ENCODE measurements around the gene CAMTA1. TPM values are rescaled to one million over a fixed set of nuclear protein-coding genes. Genes with fewer than 3 reads are reported as not detected.

Gene CAMTA1
- total RNA-seq, 2 experiments from 2014 or later, result 39.3 to 48.8 TPM

DNA sequence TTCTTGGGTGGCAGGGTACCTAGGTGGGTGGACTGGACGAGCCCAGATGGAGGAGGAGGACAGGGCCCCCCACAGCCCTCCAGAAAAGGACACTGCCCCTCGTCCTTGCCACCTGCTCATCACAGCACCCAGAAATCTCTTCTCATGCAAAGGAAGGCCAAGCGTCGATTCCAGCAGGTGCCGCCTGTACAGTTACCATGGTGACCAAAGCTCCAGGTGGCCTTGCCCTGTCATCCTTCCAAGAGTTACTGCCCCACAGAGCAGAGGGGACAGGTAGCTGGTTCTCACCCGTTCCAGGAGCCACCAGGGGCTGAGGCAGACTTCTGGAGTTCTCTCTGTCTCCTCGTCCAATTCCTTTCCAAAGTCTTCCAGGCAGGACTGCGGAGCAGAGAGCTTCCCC lies 865.9 kb downstream of the CAMTA1 start:
- Mint-ChIP-seq H3K4me1 (no peaks in the 10 kb centered on the region), H3K36me3 (ENCODE audit: low read depth) (no peaks in the 10 kb centered on the region)

DNA sequence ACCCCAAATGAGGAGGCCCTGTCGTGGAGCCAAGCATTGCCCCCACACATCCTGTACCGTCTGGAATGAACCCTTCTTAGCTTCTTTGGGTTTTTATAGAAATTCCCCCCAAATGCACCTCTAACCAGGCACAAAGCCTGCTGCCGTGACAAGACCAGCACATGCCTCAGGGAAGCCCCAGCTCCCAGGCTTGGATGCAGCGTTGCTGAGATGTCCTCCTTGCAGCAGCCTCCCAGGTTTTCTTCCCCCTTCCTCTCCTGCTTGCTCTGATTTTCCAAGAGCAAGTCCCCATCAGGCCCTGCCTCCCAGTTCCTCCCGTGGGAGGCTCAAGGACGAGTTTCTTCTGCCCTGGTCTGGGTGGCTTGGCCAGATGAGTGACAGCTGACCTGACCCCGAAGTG lies 866.8 kb downstream of the CAMTA1 start:
- Mint-ChIP-seq H3K27ac (no peak overlapping the region), H3K27me3 (no peaks in the 10 kb centered on the region), H3K4me1 (no peaks in the 10 kb centered on the region), H3K4me3 (no peak overlapping the region), H3K36me3 (ENCODE audit: low read depth) (no peaks in the 10 kb centered on the region), H3K9me3 (peaks cover 5% of the 10 kb centered on the region)
- CTCF ChIA-PET, result interaction anchor here (0.7 to 1.4 kb wide), 3 partner anchors 17 to 311 kb away, joined by 3 to 5 read pairs (median 3); no protein-coding TSS in a partner anchor
- POLR2A ChIA-PET, result no interaction called here
- no peak for DNase-seq

More for the DNA sequence above, 865.9 kb downstream of the CAMTA1 start:
- H3K9me3 Mint-ChIP-seq, result peaks cover 5% of the 10 kb centered on the region
- H3K27me3 Mint-ChIP-seq, result no peaks in the 10 kb centered on the region
- POLR2A ChIA-PET, result no interaction called here
- H3K27ac Mint-ChIP-seq, result no peak overlapping the region
- H3K4me3 Mint-ChIP-seq, result no peak overlapping the region
- DNase-seq, result no peak
- CTCF ChIA-PET, result no interaction called here

DNA sequence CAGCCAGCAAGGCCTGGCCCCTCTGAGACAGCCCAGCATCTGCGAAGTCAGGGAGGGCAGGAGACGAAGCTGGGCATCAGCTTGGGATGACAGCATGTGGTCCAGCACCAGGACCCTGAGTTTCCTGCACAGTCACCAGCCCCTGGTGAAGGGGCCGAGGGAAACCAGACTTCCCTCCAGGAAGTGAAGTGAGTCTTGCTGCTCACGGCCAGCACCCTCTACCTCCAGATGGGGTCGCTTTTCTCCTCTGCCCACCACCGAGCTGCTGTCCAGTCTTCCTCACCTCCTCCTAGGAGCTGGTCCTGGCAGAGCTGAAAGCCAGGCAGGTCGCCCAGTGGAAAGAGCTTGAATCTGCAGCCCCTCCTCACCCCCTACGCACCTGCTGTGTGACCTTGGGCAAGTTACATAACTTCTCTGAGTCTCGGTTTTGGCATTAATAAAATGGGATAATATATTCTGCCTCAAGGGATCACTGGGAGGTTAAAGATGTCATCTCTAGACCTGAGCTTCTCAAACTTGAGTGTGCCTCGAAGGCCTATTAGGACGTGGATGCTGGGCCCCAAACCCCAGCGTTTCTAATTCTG lies 867.4 kb downstream of the CAMTA1 start:
- ChIA-PET CTCF (interaction anchor here (0.7 to 1.6 kb wide), 4 partner anchors 10 to 311 kb away, joined by 3 to 5 read pairs (median 3); no protein-coding TSS in a partner anchor), POLR2A (no interaction called here)
- no peak for DNase-seq
- Mint-ChIP-seq H3K9me3 (peaks cover 5% of the 10 kb centered on the region), H3K27ac (no peak overlapping the region), H3K27me3 (no peaks in the 10 kb centered on the region), H3K4me1 (no peaks in the 10 kb centered on the region), H3K4me3 (no peak overlapping the region), H3K36me3 (ENCODE audit: low read depth) (no peaks in the 10 kb centered on the region)

DNA sequence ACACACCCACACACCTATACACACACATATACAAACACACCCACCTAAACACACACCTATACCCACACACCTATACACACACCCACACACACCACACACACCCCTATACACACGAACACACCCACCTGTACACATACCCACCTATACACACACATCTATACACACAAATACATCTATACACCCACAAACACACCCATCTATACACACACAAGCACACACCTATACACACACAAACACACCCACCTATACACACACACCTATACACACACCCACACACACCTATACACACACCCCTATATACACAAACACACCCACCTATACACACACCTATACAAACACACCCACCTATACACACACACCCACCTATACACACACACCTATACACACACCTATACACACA lies 869.5 kb downstream of the CAMTA1 start:
- CTCF ChIA-PET, result no interaction called here
- Mint-ChIP-seq H3K36me3 (ENCODE audit: low read depth) (no peaks in the 10 kb centered on the region), H3K27me3 (no peaks in the 10 kb centered on the region), H3K27ac (no peak overlapping the region), H3K4me3 (no peak overlapping the region), H3K9me3 (peaks cover 5% of the 10 kb centered on the region), H3K4me1 (no peaks in the 10 kb centered on the region)
- DNase-seq, result no peak
- POLR2A ChIA-PET, result no interaction called here

DNA sequence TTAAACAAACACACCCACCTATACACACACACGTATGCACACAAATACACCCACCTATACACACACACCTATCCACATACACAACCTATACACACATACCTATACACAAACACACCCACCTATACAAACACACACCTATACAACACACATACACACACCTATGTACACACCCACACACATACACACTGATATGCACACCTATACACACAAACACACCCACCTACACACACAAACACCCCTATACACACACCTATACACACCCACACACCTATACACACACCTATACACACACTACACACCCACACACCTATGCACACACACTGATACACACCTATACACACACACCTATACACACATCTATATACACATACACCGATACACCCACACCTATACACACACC lies 870.1 kb downstream of the CAMTA1 start:
- no peaks in the 10 kb centered on the region for H3K27me3 Mint-ChIP-seq

DNA sequence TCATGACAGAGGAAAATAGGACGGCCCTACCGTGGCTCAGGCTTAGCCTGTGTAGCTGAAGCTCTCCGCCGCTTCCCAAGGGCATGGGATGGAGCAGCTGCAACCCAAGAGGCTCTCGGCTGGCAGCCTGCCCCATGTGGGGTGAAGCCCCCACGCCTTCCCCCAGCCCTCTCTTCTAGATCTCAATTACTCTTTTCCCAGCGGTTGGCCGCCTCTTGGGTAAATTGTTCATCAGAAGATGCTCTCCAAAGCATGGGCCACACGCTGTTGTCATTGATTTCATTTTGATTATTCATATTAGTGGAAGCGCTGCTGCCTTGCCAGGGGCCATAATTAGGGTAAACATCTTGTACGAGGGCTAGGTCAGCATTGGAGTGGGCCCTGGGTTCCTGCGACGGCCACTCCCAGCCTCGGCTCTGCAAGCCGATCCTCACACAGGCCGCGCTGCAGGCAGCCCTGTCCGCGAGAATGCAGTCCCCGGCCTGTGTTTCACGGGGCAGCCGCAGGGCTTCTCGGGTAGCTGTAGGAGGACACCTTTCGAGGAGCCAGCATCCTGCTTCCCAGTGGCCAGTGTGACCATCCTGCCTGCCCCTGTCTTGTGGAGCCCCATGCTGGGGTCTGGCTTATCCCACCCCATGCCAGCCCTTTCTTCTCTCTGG lies 871.4 kb downstream of the CAMTA1 start:
- ChIA-PET CTCF (no interaction called here), POLR2A (no interaction called here)
- no peak overlapping the region for H3K4me3 Mint-ChIP-seq
- H3K27me3 Mint-ChIP-seq, result no peaks in the 10 kb centered on the region
- no peaks in the 10 kb centered on the region for H3K36me3 Mint-ChIP-seq (ENCODE audit: low read depth)
- no peaks in the 10 kb centered on the region for H3K4me1 Mint-ChIP-seq
- no peak for DNase-seq
- no peak overlapping the region for H3K27ac Mint-ChIP-seq
- peaks cover 5% of the 10 kb centered on the region for H3K9me3 Mint-ChIP-seq

More for the DNA sequence above, 870.1 kb downstream of the CAMTA1 start:
- no peak for DNase-seq
- ChIA-PET POLR2A (no interaction called here), CTCF (no interaction called here)
- H3K36me3 Mint-ChIP-seq (ENCODE audit: low read depth), result no peaks in the 10 kb centered on the region
- no peak overlapping the region for H3K4me3 Mint-ChIP-seq
- peaks cover 5% of the 10 kb centered on the region for H3K9me3 Mint-ChIP-seq
- no peaks in the 10 kb centered on the region for H3K4me1 Mint-ChIP-seq
- H3K27ac Mint-ChIP-seq, result no peak overlapping the region

DNA sequence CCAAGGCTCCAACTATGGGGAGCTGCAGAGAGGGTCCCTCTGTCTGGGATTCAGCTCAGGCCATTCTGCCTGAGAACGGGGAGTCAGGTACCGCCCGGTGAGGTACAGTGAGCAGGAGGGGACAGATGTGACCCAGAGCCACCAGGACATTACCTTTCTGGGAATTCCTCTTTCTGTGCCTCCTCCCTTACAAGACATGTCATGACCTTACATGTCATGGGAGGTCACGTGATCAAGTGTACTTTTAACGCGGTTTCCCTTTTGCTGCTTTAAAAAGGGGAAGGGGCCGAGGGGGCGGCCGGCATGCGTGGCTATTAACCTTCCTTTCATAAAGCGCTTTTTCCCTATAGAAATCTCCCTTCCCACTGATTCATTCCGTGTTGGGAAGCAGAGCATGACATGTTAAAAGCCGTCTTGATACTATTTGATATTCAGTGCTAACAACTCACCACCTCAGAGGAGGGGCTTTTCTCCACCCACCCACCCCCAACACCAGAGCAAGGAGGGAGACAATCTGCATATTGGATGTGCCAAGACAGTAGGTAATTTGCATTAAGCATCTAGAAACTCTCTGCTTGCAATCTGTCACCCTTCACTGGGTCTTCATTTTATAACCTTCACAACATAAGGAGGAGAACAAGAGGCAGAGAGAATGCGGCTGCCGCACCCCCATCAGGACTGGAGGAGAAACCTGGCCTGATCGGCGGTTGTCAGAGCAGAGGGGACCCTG lies 872.2 kb downstream of the CAMTA1 start:
- no peak overlapping the region for H3K4me3 Mint-ChIP-seq
- CTCF ChIA-PET, result interaction anchor here (0.9 kb wide), 1 partner anchor 11 kb away, joined by 3 read pairs; no protein-coding TSS in a partner anchor
- no peak for DNase-seq
- H3K27me3 Mint-ChIP-seq, result no peaks in the 10 kb centered on the region
- no peaks in the 10 kb centered on the region for H3K4me1 Mint-ChIP-seq
- no peaks in the 10 kb centered on the region for H3K36me3 Mint-ChIP-seq (ENCODE audit: low read depth)
- no peak overlapping the region for H3K27ac Mint-ChIP-seq
- peaks cover 5% of the 10 kb centered on the region for H3K9me3 Mint-ChIP-seq
- POLR2A ChIA-PET, result no interaction called here

DNA sequence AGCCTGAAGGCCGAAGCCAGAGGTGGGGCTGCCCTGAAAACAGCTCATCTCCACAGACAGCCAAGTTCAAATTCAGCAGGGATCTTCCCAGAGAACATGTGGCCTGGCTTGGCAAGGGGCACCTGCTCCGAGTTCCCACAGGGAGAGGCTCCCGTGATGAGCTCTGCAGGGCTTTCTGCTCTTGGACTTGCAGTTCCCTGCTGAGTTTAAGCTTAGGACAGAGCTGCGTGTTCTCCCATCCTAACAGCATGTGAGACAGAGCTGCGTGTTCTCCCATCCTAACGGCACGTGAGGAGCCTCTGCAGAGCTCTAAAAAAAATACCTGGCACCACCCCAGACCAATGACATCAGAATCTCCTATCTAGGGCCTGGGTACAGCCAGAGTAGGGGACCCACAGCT lies 872.8 kb downstream of the CAMTA1 start:
- no peaks in the 10 kb centered on the region for H3K27me3 Mint-ChIP-seq
- no peak overlapping the region for H3K4me3 Mint-ChIP-seq
- POLR2A ChIA-PET, result no interaction called here
- DNase-seq, result no peak
- peaks cover 5% of the 10 kb centered on the region for H3K9me3 Mint-ChIP-seq
- no peaks in the 10 kb centered on the region for H3K36me3 Mint-ChIP-seq (ENCODE audit: low read depth)
- CTCF ChIA-PET, result interaction anchor here (0.9 kb wide), 1 partner anchor 11 kb away, joined by 3 read pairs; no protein-coding TSS in a partner anchor
- H3K4me1 Mint-ChIP-seq, result no peaks in the 10 kb centered on the region
- no peak overlapping the region for H3K27ac Mint-ChIP-seq

DNA sequence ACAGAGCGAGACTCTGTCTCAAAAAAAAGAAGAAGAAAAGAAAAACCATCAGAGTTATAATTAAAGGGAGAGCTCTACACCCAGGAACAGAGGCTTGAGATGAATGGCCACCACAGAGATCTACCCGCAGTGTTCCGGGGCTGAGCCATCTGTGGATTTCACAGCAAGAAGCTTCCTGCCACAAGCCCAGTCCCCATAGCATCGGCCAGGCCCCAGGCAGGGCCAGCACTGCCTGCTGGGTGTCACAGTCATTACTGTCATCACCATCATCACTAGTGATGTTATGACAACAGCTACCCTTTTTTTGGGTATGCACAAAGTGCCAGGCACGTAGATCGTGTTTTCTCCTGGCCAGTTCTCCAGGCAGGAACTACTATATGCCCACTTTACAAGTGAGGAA lies 874.3 kb downstream of the CAMTA1 start:
- Mint-ChIP-seq H3K4me3 (no peak overlapping the region), H3K4me1 (no peaks in the 10 kb centered on the region), H3K27ac (no peak overlapping the region), H3K36me3 (ENCODE audit: low read depth) (no peaks in the 10 kb centered on the region), H3K27me3 (no peaks in the 10 kb centered on the region), H3K9me3 (peaks cover 5% of the 10 kb centered on the region)
- POLR2A ChIA-PET, result no interaction called here
- CTCF ChIA-PET, result interaction anchor here (1.0 to 1.7 kb wide), 2 partner anchors 9 to 93 kb away, joined by 3 to 4 read pairs; no protein-coding TSS in a partner anchor
- DNase-seq, result no peak

DNA sequence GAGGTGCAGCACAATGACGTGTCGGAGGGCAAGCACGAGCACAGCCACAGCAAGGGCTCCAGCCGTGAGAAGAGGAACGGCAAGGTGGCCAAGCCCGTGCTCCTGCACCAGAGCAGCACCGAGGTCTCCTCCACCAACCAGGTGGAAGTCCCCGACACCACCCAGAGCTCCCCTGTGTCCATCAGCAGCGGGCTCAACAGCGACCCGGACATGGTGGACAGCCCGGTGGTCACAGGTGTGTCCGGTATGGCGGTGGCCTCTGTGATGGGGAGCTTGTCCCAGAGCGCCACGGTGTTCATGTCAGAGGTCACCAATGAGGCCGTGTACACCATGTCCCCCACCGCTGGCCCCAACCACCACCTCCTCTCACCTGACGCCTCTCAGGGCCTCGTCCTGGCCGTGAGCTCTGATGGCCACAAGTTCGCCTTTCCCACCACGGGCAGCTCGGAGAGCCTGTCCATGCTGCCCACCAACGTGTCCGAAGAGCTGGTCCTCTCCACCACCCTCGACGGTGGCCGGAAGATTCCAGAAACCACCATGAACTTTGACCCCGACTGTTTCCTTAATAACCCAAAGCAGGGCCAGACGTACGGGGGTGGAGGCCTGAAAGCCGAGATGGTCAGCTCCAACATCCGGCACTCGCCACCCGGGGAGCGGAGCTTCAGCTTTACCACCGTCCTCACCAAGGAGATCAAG lies 878.3 kb downstream of the CAMTA1 start:
- no peaks in the 10 kb centered on the region for H3K27me3 Mint-ChIP-seq
- DNase-seq, result no peak
- ChIA-PET CTCF (no interaction called here), POLR2A (no interaction called here)
- H3K4me3 Mint-ChIP-seq, result no peak overlapping the region
- no peaks in the 10 kb centered on the region for H3K9me3 Mint-ChIP-seq
- H3K27ac Mint-ChIP-seq, result no peak overlapping the region
- H3K4me1 Mint-ChIP-seq, result no peaks in the 10 kb centered on the region
- no peaks in the 10 kb centered on the region for H3K36me3 Mint-ChIP-seq (ENCODE audit: low read depth)

DNA sequence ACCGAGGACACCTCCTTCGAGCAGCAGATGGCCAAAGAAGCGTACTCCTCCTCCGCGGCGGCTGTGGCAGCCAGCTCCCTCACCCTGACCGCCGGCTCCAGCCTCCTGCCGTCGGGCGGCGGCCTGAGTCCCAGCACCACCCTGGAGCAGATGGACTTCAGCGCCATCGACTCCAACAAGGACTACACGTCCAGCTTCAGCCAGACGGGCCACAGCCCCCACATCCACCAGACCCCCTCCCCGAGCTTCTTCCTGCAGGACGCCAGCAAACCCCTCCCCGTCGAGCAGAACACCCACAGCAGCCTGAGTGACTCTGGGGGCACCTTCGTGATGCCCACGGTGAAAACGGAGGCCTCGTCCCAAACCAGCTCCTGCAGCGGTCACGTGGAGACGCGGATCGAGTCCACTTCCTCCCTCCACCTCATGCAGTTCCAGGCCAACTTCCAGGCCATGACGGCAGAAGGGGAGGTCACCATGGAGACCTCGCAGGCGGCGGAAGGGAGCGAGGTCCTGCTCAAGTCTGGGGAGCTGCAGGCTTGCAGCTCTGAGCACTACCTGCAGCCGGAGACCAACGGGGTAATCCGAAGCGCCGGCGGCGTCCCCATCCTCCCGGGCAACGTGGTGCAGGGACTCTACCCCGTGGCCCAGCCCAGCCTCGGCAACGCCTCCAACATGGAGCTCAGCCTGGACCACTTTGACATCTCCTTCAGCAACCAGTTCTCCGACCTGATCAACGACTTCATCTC lies 879.1 kb downstream of the CAMTA1 start:
- POLR2A ChIA-PET, result no interaction called here

DNA sequence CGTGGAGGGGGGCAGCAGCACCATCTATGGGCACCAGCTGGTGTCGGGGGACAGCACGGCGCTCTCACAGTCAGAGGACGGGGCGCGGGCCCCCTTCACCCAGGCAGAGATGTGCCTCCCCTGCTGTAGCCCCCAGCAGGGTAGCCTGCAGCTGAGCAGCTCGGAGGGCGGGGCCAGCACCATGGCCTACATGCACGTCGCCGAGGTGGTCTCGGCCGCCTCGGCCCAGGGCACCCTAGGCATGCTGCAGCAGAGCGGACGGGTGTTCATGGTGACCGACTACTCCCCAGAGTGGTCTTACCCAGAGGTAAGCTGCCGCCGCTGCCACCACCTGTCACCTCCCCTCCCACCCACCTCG lies 879.6 kb downstream of the CAMTA1 start:
- CTCF ChIA-PET, result no interaction called here
- POLR2A ChIA-PET, result no interaction called here
- H3K27ac Mint-ChIP-seq, result no peak overlapping the region
- H3K36me3 Mint-ChIP-seq (ENCODE audit: low read depth), result no peaks in the 10 kb centered on the region
- H3K4me3 Mint-ChIP-seq, result no peak overlapping the region
- H3K4me1 Mint-ChIP-seq, result no peaks in the 10 kb centered on the region
- no peak for DNase-seq
- no peaks in the 10 kb centered on the region for H3K9me3 Mint-ChIP-seq
- no peaks in the 10 kb centered on the region for H3K27me3 Mint-ChIP-seq

More for the DNA sequence above, 879.1 kb downstream of the CAMTA1 start:
- CTCF ChIA-PET, result no interaction called here
- no peak overlapping the region for H3K4me3 Mint-ChIP-seq
- H3K4me1 Mint-ChIP-seq, result no peaks in the 10 kb centered on the region
- no peaks in the 10 kb centered on the region for H3K27me3 Mint-ChIP-seq
- DNase-seq, result no peak
- H3K27ac Mint-ChIP-seq, result no peak overlapping the region
- no peaks in the 10 kb centered on the region for H3K36me3 Mint-ChIP-seq (ENCODE audit: low read depth)
- H3K9me3 Mint-ChIP-seq, result no peaks in the 10 kb centered on the region
